HepG2 (cell line): Measurements from ENCODE around the gene CLHC1. TPM values are rescaled to one million over a fixed set of nuclear protein-coding genes. Genes with fewer than 3 reads are reported as not detected.

Experiments used
- ATAC-seq: fragments of 200-7000 bp; cut with Tn5 transposase; 3 replicates; pipeline ENCODE4 v1.9.1; 2020; ENCODE audit warnings: mild to moderate bottlenecking, moderate library complexity
- BruUV-seq: library from RNA; stranded (reverse); fragments of 400-500 nt; replicated peaks from 2 replicates; lab custom pipeline; 2021; lab: Mats Ljungman, UMichigan
- CTCF ChIA-PET: fragments of 300-600 bp; formaldehyde crosslinking; extraction: SDS; loops from one replicate; lab custom pipeline; 2021; ENCODE audit warnings: low total read pairs, inconsistent platforms, low intra/inter-chr PET ratio; lab: Yijun Ruan, JAX
- POLR2A ChIA-PET: fragments of 350-600 bp; sonication (Branson Sonifier 250); formaldehyde crosslinking; loops from one replicate; lab custom pipeline; 2020; ENCODE audit warnings: antibody characterized with exemption, inconsistent platforms; lab: Yijun Ruan, JAX
- DNase-seq: peaks from one replicate; pipeline ENCODE4 v3.0.0-alpha.2; 2015; ENCODE audit warnings: low spot score
- FAIRE-seq: peaks from 3 replicates; lab custom pipeline; 2011; peaks lifted over from hg19 to GRCh38; lab: Jason Lieb, UNC
- H2AFZ ChIP-seq: one replicate; pipeline ENCODE4 v1.6.1; 2011; ENCODE audit warnings: low read length, inconsistent platforms
- H3K27ac ChIP-seq: fragments of 300-600 bp; 3 replicates; pipeline ENCODE4 v1.8.0; 2011; ENCODE audit warnings: mixed run types, mild to moderate bottlenecking, mixed read lengths, low read length, inconsistent platforms; ENCODE audit not compliant: insufficient read depth; ENCODE audit errors: extremely low read length
- H3K27me3 ChIP-seq, 2 experiments: fragments of 200-600 bp in 1 of 2; 2 replicates in 1 of 2; 3 replicates in 1 of 2; pipeline versions ENCODE4 v1.6.0 to v1.8.0; 2011; ENCODE audit warnings: low read length in 2 of 2, mild to moderate bottlenecking in 2 of 2, moderate library complexity in 2 of 2, inconsistent platforms in 1 of 2; ENCODE audit not compliant: insufficient read depth in 2 of 2, control insufficient read depth in 1 of 2
- H3K36me3 ChIP-seq, 2 experiments: fragments of 200-600 bp in 1 of 2; replicated peaks in 1 of 2; 2 replicates in 1 of 2; 3 replicates in 1 of 2; pipeline versions ENCODE4 v1.5.1 to v1.8.0; 2011; ENCODE audit warnings: low read length in 2 of 2, inconsistent platforms in 1 of 2; ENCODE audit not compliant: insufficient read depth in 2 of 2, control insufficient read depth in 1 of 2
- H3K4me1 ChIP-seq: 2 replicates; pipeline ENCODE4 v1.5.1; 2012; ENCODE audit warnings: low read length, inconsistent platforms; ENCODE audit not compliant: insufficient read depth
- H3K4me2 ChIP-seq: 2 replicates; pipeline ENCODE4 v1.6.0; 2011; ENCODE audit warnings: low read depth, low read length, inconsistent platforms
- H3K4me3 ChIP-seq, 3 experiments: fragments of 200-600 bp in 1 of 3; sonication (generic), shearing (Covaris generic) in 1 of 3; replicated peaks in 1 of 3; 2 replicates each; pipeline ENCODE4 v1.5.1; 2011 to 2016; ENCODE audit warnings: low read length in 3 of 3, inconsistent platforms in 2 of 3, low read depth in 2 of 3, mild to moderate bottlenecking in 2 of 3, control low read depth in 1 of 3, mixed read lengths in 1 of 3; ENCODE audit not compliant: insufficient read depth in 1 of 3
- H3K79me2 ChIP-seq: one replicate; pipeline ENCODE4 v1.6.1; 2011; ENCODE audit warnings: low read length, inconsistent platforms; ENCODE audit not compliant: insufficient read depth
- H3K9ac ChIP-seq: 2 replicates; pipeline ENCODE4 v1.6.0; 2011; ENCODE audit warnings: mild to moderate bottlenecking, low read depth, low read length, inconsistent platforms; ENCODE audit not compliant: insufficient read depth
- H3K9me3 ChIP-seq: 2 replicates; pipeline ENCODE4 v1.5.1; 2012; ENCODE audit warnings: mild to moderate bottlenecking, low read length
- H4K20me1 ChIP-seq: 2 replicates; pipeline ENCODE4 v1.6.0; 2011; ENCODE audit warnings: inconsistent platforms, mild to moderate bottlenecking, low read length, moderate library complexity; ENCODE audit not compliant: insufficient read depth
- ARID3A ChIP-seq: IDR thresholded peaks from 2 replicates; pipeline ENCODE4 v1.6.1; 2012; ENCODE audit warnings: low read depth, low read length, improper control_type of control experiment
- ATF5 ChIP-seq: sonication (generic); formaldehyde crosslinking; IDR thresholded peaks from 2 replicates; pipeline ENCODE4 v1.4.0; 2020; ENCODE audit warnings: mild to moderate bottlenecking, low read depth, missing genetic modification reagents
- CCDC6 ChIP-seq: sonication (generic); formaldehyde crosslinking; IDR thresholded peaks from 2 replicates; pipeline ENCODE4 v1.8.1; 2022; ENCODE audit warnings: mild to moderate bottlenecking, missing genetic modification reagents, moderate library complexity
- ELF3 ChIP-seq: IDR thresholded peaks from 2 replicates; pipeline ENCODE4 v1.6.1; 2016; ENCODE audit warnings: missing genetic modification reagents, missing compliant biosample characterization
- KMT2A ChIP-seq: sonication (generic); formaldehyde crosslinking; IDR thresholded peaks from 2 replicates; pipeline ENCODE4 v1.4.0; 2020; ENCODE audit warnings: missing genetic modification reagents
- MTF2 ChIP-seq: sonication (generic); formaldehyde crosslinking; IDR thresholded peaks from 2 replicates; pipeline ENCODE4 v1.5.0; 2020; ENCODE audit warnings: missing genetic modification reagents, borderline replicate concordance
- RBFOX2 ChIP-seq: fragments of 200-400 bp; formaldehyde crosslinking; IDR thresholded peaks from 2 replicates; pipeline ENCODE4 v1.6.1; 2017; ENCODE audit warnings: low read depth, mild to moderate bottlenecking, low read length
- ZMYM3 ChIP-seq: sonication (generic); formaldehyde crosslinking; IDR thresholded peaks from 2 replicates; pipeline ENCODE4 v1.5.1; 2020; ENCODE audit warnings: mild to moderate bottlenecking, missing genetic modification reagents
- ZNF121 ChIP-seq: sonication (generic); formaldehyde crosslinking; IDR thresholded peaks from 2 replicates; pipeline ENCODE4 v1.5.0; 2020; ENCODE audit warnings: mild to moderate bottlenecking, missing genetic modification reagents
- ZNF225 ChIP-seq: sonication (generic); formaldehyde crosslinking; IDR thresholded peaks from 2 replicates; pipeline ENCODE4 v1.4.0; 2020; ENCODE audit warnings: mild to moderate bottlenecking, missing genetic modification reagents
- ZNF441 ChIP-seq: sonication (generic); formaldehyde crosslinking; IDR thresholded peaks from 2 replicates; pipeline ENCODE4 v1.7.0; 2021; ENCODE audit warnings: missing genetic modification reagents, borderline replicate concordance
- ZNF644 ChIP-seq: IDR thresholded peaks from 2 replicates; pipeline ENCODE4 v1.6.1; 2016; ENCODE audit warnings: low read depth
- ZNF646 ChIP-seq: sonication (generic); formaldehyde crosslinking; IDR thresholded peaks from 2 replicates; pipeline ENCODE4 v1.9.0; 2021; ENCODE audit warnings: mild to moderate bottlenecking, missing genetic modification reagents
- ZNF761 ChIP-seq: sonication (generic); formaldehyde crosslinking; conservative IDR thresholded peaks from 2 replicates; pipeline ENCODE4 v1.4.0; 2020; ENCODE audit warnings: mild to moderate bottlenecking, missing genetic modification reagents
- ZNF784 ChIP-seq: sonication (generic); formaldehyde crosslinking; IDR thresholded peaks from 2 replicates; pipeline ENCODE4 v1.5.1; 2020; ENCODE audit warnings: missing genetic modification reagents, mild to moderate bottlenecking, borderline replicate concordance
- ZSCAN29 ChIP-seq: sonication (generic); formaldehyde crosslinking; conservative IDR thresholded peaks from 2 replicates; pipeline ENCODE4 v1.4.0; 2020; ENCODE audit warnings: mild to moderate bottlenecking, missing genetic modification reagents
- WGBS: methylation state at CpG from one replicate; pipeline ENCODE4 v1.1.6; 2017; ENCODE audit warnings: low lambda C conversion rate; 5-methylcytosine and 5-hydroxymethylcytosine counted together
- in situ Hi-C: cut with HindIII; loops from 2 replicates; pipeline ENCODE4 v1.10.0; 2017; ENCODE audit warnings: low pct_unique_long_range_greater_than_20kb; ENCODE audit not compliant: extremely low pct_ligation_motif_present
- intact Hi-C: fragments of 100-400 bp; cut with micrococcal nuclease; formaldehyde crosslinking; loops from one replicate; pipeline ENCODE4 v1.10.0; 2022; ENCODE audit not compliant: unreplicated experiment
- polyA plus RNA-seq, 8 experiments: library from polyadenylated mRNA; depleted of rRNA in 3 of 8; stranded (reverse) in 7 of 8; unstranded in 1 of 8; fragments of >200 nt; fragmentation: Illumina TruSeq in 4 of 8; extraction: Trizol in 4 of 8; gene quantifications; 2 replicates each; pipeline versions ENCODE4 v1.2.1 to v1.2.3, GENCODE V29; 2011 to 2016; ENCODE audit warnings: low read depth in 4 of 8, missing spikeins in 1 of 8, mixed read lengths in 1 of 8; ENCODE audit not compliant: insufficient read depth in 1 of 8
- total RNA-seq, 5 experiments: library from RNA; depleted of rRNA; stranded (reverse); fragments of >200 nt; fragmentation: Illumina TruSeq; extraction: Trizol; gene quantifications; 2 replicates each; pipeline ENCODE4 v1.2.3, GENCODE V29; 2016; ENCODE audit warnings: low read depth in 1 of 5

Gene CLHC1
- total and polyA plus RNA-seq, 2 of the 13 experiments (the other 11 are each of a cell fraction or from before 2014, with no cell fraction given) = 9.8 to 12.6 TPM

GRCh38 chr2:55204950-55205349, 27.1 kb downstream of the CLHC1 start:
- Histone ChIP-seq H3K27ac (no peak overlapping the region), H3K4me1 (no peaks in the 10 kb centered on the region), H3K4me2 (no peak overlapping the region), H3K27me3 (no peaks in the 10 kb centered on the region), H3K9ac (no peak overlapping the region), H3K79me2 (no peaks in the 10 kb centered on the region), H3K4me3 (no peak overlapping the region), H3K36me3 (peaks cover 0 to 3% of the 10 kb centered on the region in 2 experiments; a peak in 1 of 5 replicates), H3K9me3 (peaks cover 10% of the 10 kb centered on the region; the same call in 1 of the 2 replicates), H2AFZ (no peak overlapping the region), H4K20me1 (no peaks in the 10 kb centered on the region)
- intact Hi-C loops = no loop called here
- DNase-seq = no peak
- POLR2A ChIA-PET = no interaction called here
- ATAC-seq = no peak
- TF ChIP-seq ZNF225 (no peak), RBFOX2 (no peak), ZNF644 (no peak), ZNF441 (CRISPR knock-in tag) (no peak), ATF5 (CRISPR knock-in tag) (no peak), MTF2 (CRISPR knock-in tag) (no peak), ZNF646 (CRISPR knock-in tag) (no peak), ARID3A (no peak), ELF3 (no peak), ZNF784 (CRISPR knock-in tag) (no peak), CCDC6 (CRISPR knock-in tag) (no peak), ZMYM3 (CRISPR knock-in tag) (no peak), ZNF121 (CRISPR knock-in tag) (no peak), ZNF761 (CRISPR knock-in tag) (no peak), KMT2A (CRISPR knock-in tag) (no peak), ZSCAN29 (no peak)
- 96% methylated on average over 2 of the region's 2 CpGs for WGBS
- FAIRE-seq = no peak
- no TSS peak for BruUV-seq
- in situ Hi-C loops = no loop called here
- CTCF ChIA-PET = no interaction called here
